Parathyroid adenoma (tissue), 2 donors: ENCODE data around the gene RAPGEF1.

Source experiments
- H2AFZ ChIP-seq: fragments of 300-600 bp; sonication (generic); one replicate; pipeline ENCODE4 v1.7.0; 2017; ENCODE audit warnings: antibody characterized with exemption, mild to moderate bottlenecking
- H3K27ac ChIP-seq: fragments of 300-600 bp; sonication (generic); one replicate; pipeline ENCODE4 v1.7.0; 2017
- H3K27me3 ChIP-seq: fragments of 300-600 bp; sonication (generic); one replicate; pipeline ENCODE4 v1.7.0; 2017; ENCODE audit warnings: low read length; ENCODE audit not compliant: control insufficient read depth, insufficient read depth
- H3K36me3 ChIP-seq: fragments of 300-600 bp; sonication (generic); one replicate; pipeline ENCODE4 v1.7.0; 2017; ENCODE audit warnings: low read length; ENCODE audit not compliant: control insufficient read depth, insufficient read depth
- H3K4me1 ChIP-seq: fragments of 300-600 bp; sonication (generic); one replicate; pipeline ENCODE4 v1.7.0; 2017; ENCODE audit warnings: control low read depth
- H3K4me2 ChIP-seq: fragments of 300-600 bp; sonication (generic); one replicate; pipeline ENCODE4 v1.7.0; 2017; ENCODE audit warnings: low read length
- H3K4me3 ChIP-seq: fragments of 300-600 bp; sonication (generic); one replicate; pipeline ENCODE4 v1.7.0; 2017; ENCODE audit warnings: low read depth, low read length
- H3K79me2 ChIP-seq: fragments of 300-600 bp; sonication (generic); one replicate; pipeline ENCODE4 v1.7.0; 2017; ENCODE audit warnings: control low read depth
- H3K9ac ChIP-seq: fragments of 300-600 bp; sonication (generic); one replicate; pipeline ENCODE4 v1.7.0; 2017; ENCODE audit warnings: mild to moderate bottlenecking
- H3K9me3 ChIP-seq: fragments of 300-600 bp; sonication (generic); one replicate; pipeline ENCODE4 v1.7.0; 2017; ENCODE audit warnings: low read length; ENCODE audit not compliant: control insufficient read depth
- CTCF ChIP-seq: fragments of 300-600 bp; sonication (generic); IDR thresholded peaks from one replicate; pipeline ENCODE4 v1.7.0; 2017; ENCODE audit warnings: antibody characterized with exemption, mild to moderate bottlenecking
- donor health status: primary hyperparathyroidism.

The RAPGEF1 gene

GRCh38 chr9:131613921-131614320, 126.0 kb downstream of the RAPGEF1 start:
- peaks cover 3% of the 10 kb centered on the region for H3K4me1 ChIP-seq
- H3K4me3 ChIP-seq, result no peak overlapping the region
- no peak overlapping the region for H3K4me2 ChIP-seq
- TF ChIP-seq CTCF, result no peak
- no peaks in the 10 kb centered on the region for H3K27me3 ChIP-seq
- H3K27ac ChIP-seq, result no peak overlapping the region
- no peaks in the 10 kb centered on the region for H3K36me3 ChIP-seq
- no peaks in the 10 kb centered on the region for H3K79me2 ChIP-seq
- H3K9ac ChIP-seq, result no peak overlapping the region
- no peaks in the 10 kb centered on the region for H3K9me3 ChIP-seq
- no peak overlapping the region for H2AFZ ChIP-seq

- Histone ChIP-seq H3K36me3 (no peaks in the 10 kb centered on the region), H3K9ac (no peak overlapping the region), H2AFZ (no peak overlapping the region)
These were observed 127.0 kb downstream of the RAPGEF1 start for GRCh38 chr9:131612851-131613250.

GRCh38 chr9:131611586-131612315, 128.1 kb downstream of the RAPGEF1 start:
- no peaks in the 10 kb centered on the region for H3K27me3 ChIP-seq
- peaks cover 3% of the 10 kb centered on the region for H3K4me1 ChIP-seq
- H3K27ac ChIP-seq, result no peak overlapping the region
- no peaks in the 10 kb centered on the region for H3K9me3 ChIP-seq
- H2AFZ ChIP-seq, result no peak overlapping the region
- no peak overlapping the region for H3K4me3 ChIP-seq
- H3K79me2 ChIP-seq, result no peaks in the 10 kb centered on the region
- H3K9ac ChIP-seq, result no peak overlapping the region
- no peaks in the 10 kb centered on the region for H3K36me3 ChIP-seq
- TF ChIP-seq CTCF, result no peak
- no peak overlapping the region for H3K4me2 ChIP-seq

More at GRCh38 chr9:131612851-131613250, 127.0 kb downstream of the RAPGEF1 start:
- Histone ChIP-seq H3K79me2 (no peaks in the 10 kb centered on the region), H3K9me3 (no peaks in the 10 kb centered on the region), H3K4me2 (no peak overlapping the region), H3K27ac (no peak overlapping the region), H3K27me3 (no peaks in the 10 kb centered on the region), H3K4me3 (no peak overlapping the region), H3K4me1 (peaks cover 3% of the 10 kb centered on the region)
- no peak for TF ChIP-seq CTCF

GRCh38 chr9:131610231-131610761, 129.6 kb downstream of the RAPGEF1 start:
- no peak overlapping the region for H3K9ac ChIP-seq

More at GRCh38 chr9:131610231-131610761, 129.6 kb downstream of the RAPGEF1 start:
- no peak for TF ChIP-seq CTCF
- Histone ChIP-seq H3K4me1 (peaks cover 3% of the 10 kb centered on the region), H3K79me2 (no peaks in the 10 kb centered on the region), H3K4me2 (no peak overlapping the region), H3K9me3 (no peaks in the 10 kb centered on the region), H3K27me3 (no peaks in the 10 kb centered on the region), H3K4me3 (no peak overlapping the region), H3K36me3 (no peaks in the 10 kb centered on the region), H2AFZ (no peak overlapping the region), H3K27ac (no peak overlapping the region)
